GM19238 (cell line): ENCODE measurements around the gene TRIM5.
A peak's percentile ranks its signal among the peaks of the same experiment; 100 is the strongest.
"Not testable (repeated sequence)": the region's sequence is repeated elsewhere in the genome, so short reads cannot be mapped to it uniquely, and the experiment has no call there.

Experiments
- DNase-seq: peaks from one replicate; pipeline ENCODE4 v3.0.0; 2011; ENCODE audit warnings: low spot score; ENCODE audit not compliant: insufficient read length

The TRIM5 gene, protein sequence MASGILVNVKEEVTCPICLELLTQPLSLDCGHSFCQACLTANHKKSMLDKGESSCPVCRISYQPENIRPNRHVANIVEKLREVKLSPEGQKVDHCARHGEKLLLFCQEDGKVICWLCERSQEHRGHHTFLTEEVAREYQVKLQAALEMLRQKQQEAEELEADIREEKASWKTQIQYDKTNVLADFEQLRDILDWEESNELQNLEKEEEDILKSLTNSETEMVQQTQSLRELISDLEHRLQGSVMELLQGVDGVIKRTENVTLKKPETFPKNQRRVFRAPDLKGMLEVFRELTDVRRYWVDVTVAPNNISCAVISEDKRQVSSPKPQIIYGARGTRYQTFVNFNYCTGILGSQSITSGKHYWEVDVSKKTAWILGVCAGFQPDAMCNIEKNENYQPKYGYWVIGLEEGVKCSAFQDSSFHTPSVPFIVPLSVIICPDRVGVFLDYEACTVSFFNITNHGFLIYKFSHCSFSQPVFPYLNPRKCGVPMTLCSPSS

GRCh38 chr11:5684646-5685362, at the start of gene TRIM5:
TSS of gene TRIM5 (minus strand) at chr11:5685074. CDS start at chr11:5680177, 4,897 bp downstream.
- peak; percentile 76 for DNase-seq

- no peak for DNase-seq
Observed at GRCh38 chr11:5727691-5728090, 42.8 kb upstream of the TRIM5 start.

- no peak for DNase-seq
Observed at GRCh38 chr11:5726351-5726750, 41.5 kb upstream of the TRIM5 start.

- DNase-seq, result no peak
Observed at GRCh38 chr11:5722622-5723021, 37.7 kb upstream of the TRIM5 start.

GRCh38 chr11:5719703-5720495, 35.0 kb upstream of the TRIM5 start:
- no peak for DNase-seq

DNA sequence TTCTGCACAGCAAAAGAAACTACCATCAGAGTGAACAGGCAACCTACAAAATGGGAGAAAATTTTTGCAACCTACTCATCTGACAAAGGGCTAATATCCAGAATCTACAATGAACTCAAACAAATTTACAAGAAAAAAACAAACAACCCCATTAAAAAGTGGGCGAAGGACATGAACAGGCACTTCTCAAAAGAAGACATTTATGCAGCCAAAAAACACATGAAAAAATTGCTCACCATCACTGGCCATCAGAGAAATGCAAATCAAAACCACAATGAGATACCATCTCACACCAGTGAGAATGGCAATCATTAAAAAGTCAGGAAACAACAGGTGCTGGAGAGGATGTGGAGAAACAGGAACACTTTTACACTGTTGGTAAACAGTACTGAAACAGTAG, 31.6 kb upstream of the TRIM5 start:
- not testable (repeated sequence) for DNase-seq

DNA sequence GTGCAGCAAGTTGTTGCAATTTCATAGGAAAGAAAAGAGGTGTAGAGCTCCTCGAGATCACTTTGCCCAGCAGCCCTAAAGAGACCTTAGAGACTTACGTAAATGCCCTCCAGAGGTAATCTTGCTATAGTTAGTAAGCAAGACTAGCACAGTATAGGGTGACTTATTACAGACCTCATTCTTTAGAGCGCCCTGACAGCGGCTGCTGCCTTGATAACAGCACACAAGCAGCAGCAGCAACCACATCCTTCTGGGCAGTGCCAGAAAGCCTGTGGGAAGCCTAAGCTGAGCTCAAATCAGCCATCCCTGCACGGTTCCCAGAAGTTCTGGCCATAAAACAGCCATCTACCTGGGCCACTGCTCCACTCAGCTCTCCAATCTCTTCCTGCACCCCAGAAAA, 28.8 kb upstream of the TRIM5 start:
- DNase-seq, result no peak

DNA sequence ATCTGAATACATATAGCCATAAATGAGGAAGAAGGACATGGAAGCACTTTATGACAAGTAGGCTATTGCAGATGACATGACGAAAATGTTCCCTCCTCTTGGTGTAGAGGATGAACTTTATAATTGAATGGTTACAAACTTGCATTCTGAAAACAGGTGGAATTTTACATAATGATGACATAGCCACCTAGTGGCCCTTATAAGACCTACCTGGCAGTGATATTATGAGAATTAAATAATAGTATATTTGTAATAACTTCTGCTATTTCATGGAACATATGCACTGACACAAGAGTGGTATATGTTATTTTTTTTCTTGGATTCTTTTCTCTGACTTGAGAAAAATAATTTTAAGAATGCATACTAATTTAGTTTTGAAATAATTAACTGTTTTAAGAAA, 27.6 kb upstream of the TRIM5 start:
- no peak for DNase-seq

- DNase-seq, result no peak
Observed at GRCh38 chr11:5705688-5706087, 20.8 kb upstream of the TRIM5 start.

DNA sequence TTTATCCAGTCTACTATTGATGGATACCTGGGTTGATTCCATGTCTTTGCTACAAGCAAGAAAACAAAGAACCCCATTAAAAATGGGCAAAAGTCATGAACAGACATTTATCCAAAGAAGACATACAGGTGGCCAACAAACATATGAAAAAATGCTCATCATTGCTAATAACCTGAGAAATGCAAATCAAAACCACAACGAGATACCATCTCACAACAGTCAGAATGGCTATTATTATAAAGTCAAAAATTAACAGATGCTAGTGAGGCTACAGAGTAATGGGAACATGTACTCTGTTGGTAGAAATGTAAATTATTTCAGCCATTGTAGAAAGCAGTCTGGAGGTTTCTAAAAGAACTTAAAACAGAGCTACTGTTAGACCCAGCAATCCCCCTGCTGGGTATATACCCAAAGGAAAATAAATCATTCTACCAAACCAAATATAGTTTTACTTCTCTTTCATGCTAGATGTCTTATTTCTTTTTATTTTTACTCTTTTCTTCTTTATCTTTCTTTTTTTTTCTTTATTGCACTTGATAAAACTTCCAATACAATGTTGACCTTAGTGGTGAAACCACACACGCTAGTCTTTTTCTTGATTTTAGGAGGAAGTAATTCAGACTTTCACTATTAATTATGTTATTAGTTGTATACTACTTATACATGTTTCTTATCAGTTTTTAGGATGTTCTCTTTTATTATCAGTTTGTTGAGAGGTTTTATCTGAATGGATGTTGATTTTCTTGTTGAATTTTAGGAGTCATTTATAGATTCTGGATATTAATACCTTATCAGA, 19.1 kb upstream of the TRIM5 start:
- no peak for DNase-seq

DNA sequence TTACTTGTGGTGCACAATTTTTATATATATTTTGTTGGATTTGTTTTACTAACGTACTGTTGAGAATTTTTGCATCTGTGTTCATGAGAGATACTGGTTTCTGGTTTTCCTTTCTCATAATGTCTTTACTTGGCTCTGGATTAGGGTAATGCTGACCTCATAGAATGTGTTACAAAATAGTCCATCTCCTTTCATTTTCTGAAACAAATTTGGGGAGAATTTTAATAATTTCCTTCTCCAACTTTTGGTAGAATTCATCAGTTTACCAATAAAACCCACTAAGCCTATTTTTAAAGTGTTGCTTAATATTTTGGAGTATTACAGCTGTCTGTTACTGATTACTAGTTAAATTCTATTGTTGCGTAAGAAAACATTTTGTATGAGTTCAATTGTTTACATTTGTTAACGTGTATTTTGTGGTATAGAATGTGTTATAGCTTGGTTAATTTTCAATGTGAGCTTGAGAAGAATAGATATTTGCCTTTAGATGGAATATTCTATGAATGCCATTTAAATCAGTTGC, 16.2 kb upstream of the TRIM5 start:
- DNase-seq, result no peak

- DNase-seq, result no peak
Observed at GRCh38 chr11:5700421-5701054, 15.7 kb upstream of the TRIM5 start.

DNA sequence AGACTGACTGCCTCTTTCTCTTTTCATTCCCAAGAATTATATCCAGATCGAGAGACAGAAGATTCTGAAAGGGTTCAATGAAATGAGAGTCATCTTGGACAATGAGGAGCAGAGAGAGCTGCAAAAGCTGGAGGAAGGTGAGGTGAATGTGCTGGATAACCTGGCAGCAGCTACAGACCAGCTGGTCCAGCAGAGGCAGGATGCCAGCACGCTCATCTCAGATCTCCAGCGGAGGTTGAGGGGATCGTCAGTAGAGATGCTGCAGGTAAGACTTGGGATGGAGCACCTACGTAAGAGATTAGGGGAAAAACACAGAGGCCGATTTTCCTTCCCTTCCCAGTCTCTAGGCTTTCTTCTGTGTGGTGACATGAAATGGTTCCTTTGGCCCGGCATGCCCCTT, 13.4 kb upstream of the TRIM5 start:
- DNase-seq, result no peak

- no peak for DNase-seq
Observed at GRCh38 chr11:5696210-5696609, 11.3 kb upstream of the TRIM5 start.

DNA sequence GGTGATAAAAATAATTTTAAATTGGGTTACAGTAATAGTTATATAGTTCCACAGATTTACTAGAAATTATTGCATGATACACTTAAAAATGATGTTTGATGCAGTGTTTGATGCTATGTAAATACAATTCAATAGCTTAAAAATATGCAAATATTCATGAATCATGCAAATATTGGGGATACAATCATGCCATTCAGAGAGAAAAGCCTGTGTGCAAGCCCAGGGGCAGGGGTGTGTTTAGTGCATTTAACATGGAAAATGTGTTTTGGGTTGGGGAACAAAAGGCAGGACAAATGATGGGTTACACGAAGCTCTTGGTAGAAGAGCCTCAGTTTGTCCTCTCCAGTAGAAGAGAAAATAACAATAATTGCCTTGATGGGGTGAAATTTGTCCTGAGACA, 10.7 kb upstream of the TRIM5 start:
- no peak for DNase-seq

- no peak for DNase-seq
Observed at GRCh38 chr11:5694642-5695041, 9.8 kb upstream of the TRIM5 start.

GRCh38 chr11:5691964-5692361, 7.1 kb upstream of the TRIM5 start:
- DNase-seq, result no peak

GRCh38 chr11:5691238-5691963, 6.5 kb upstream of the TRIM5 start:
- not testable (repeated sequence) for DNase-seq

GRCh38 chr11:5690736-5691135, 5.9 kb upstream of the TRIM5 start:
- no peak for DNase-seq

GRCh38 chr11:5690216-5690615, 5.3 kb upstream of the TRIM5 start:
- DNase-seq, result no peak
